GM18873 (cell line): ENCODE results near the gene PPP1R3A.
"Not testable (repeated sequence)": the region's sequence is repeated elsewhere in the genome, so short reads cannot be mapped to it uniquely, and the experiment has no call there.

ENCODE experiments used
- ATAC-seq: cut with Tn5 transposase; IDR thresholded peaks from one replicate; pipeline ENCODE4 v1.9.1; 2021; ENCODE audit warnings: mild to moderate bottlenecking, moderate library complexity, moderate number of reproducible peaks; ENCODE audit not compliant: unreplicated experiment, low FRiP score

PPP1R3A gene, protein sequence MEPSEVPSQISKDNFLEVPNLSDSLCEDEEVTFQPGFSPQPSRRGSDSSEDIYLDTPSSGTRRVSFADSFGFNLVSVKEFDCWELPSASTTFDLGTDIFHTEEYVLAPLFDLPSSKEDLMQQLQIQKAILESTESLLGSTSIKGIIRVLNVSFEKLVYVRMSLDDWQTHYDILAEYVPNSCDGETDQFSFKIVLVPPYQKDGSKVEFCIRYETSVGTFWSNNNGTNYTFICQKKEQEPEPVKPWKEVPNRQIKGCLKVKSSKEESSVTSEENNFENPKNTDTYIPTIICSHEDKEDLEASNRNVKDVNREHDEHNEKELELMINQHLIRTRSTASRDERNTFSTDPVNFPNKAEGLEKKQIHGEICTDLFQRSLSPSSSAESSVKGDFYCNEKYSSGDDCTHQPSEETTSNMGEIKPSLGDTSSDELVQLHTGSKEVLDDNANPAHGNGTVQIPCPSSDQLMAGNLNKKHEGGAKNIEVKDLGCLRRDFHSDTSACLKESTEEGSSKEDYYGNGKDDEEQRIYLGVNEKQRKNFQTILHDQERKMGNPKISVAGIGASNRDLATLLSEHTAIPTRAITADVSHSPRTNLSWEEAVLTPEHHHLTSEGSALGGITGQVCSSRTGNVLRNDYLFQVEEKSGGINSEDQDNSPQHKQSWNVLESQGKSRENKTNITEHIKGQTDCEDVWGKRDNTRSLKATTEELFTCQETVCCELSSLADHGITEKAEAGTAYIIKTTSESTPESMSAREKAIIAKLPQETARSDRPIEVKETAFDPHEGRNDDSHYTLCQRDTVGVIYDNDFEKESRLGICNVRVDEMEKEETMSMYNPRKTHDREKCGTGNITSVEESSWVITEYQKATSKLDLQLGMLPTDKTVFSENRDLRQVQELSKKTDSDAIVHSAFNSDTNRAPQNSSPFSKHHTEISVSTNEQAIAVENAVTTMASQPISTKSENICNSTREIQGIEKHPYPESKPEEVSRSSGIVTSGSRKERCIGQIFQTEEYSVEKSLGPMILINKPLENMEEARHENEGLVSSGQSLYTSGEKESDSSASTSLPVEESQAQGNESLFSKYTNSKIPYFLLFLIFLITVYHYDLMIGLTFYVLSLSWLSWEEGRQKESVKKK

GRCh38 chr7:113918946-113919345 is at the start of gene PPP1R3A:
Gene PPP1R3A, minus strand, starts transcription at chr7:113919009. Its CDS starts 13 bp downstream, at chr7:113918996.
- no peak for ATAC-seq

DNA sequence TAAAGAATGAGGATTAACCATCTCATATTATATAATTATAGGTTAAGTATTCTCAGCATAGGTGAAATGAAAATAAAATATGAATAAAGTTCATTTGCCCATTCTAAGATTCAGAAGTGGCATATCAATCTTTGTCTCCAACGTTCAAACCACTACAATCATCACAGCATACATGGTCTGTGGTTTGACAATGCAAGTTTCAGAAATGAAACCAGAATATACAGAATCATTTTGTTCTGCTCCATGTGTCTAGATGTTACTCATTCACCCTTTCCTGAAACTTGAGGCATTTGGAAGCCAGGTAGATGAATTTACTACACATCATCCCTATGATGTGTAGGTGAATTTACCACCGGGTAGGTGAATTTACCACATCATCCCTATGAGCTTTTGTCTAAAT is 44.5 kb upstream of the PPP1R3A start:
- no peak for ATAC-seq

DNA sequence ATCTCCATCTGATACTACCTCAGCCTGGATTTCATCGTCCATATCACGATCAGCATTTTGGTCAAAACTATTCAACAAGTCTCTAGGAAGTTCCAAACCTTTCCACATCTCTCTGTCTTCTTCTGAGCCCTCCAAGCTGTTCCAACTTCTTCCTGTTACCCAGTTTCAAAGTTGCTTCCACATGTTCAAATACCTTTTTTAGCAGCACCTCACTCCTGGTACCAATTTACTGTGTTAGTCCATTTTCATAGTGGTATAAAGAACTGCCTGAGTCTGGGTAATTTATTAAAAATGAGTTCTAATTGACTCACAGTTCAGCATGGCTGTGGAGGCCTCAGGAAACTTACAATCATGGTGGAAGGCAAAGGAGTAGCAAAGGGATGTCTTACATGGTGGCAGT is 41.1 kb upstream of the PPP1R3A start:
- no peak for ATAC-seq

DNA sequence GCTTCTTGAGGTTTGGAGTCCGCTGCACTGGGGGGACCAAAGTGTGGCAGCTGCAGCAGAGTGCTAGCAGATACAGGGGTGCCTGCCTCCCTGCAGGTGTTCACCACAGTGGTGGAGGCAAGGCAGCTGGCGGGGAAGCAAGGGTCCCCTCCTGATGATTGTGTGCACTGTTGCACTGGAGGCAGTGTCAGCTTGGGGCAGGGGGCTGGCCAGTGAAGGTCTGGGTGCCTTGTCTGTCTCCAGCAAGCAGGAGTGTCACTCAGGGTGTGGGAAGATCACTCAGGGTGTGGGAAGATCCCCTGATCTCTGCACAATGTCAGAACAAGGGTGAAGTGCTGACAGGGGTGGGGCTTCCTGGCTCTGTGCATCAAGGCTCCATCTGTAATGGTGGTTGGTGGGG is 36.3 kb upstream of the PPP1R3A start:
- ATAC-seq = no peak

DNA sequence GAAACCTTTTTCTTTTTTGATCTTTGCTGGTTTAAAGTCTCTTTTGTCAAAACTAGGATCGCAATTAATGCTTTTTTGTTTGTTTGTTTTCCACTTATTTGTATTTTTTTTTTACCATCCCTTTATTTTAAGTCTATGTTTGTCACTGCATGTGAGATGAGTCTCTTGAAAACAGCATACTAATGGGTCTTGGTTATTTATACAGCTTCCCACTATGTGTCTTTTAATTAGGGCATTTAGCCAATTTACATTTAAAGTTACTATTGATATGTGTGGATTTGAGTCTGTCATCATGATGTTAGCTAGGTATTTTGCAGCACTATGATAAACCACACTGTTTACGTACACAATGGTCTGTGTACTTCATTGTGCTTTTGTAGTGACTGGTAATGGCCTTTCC is 34.7 kb upstream of the PPP1R3A start:
- ATAC-seq = no peak

- no peak for ATAC-seq
Observed at GRCh38 chr7:113945018-113945938, 26.5 kb upstream of the PPP1R3A start.

DNA sequence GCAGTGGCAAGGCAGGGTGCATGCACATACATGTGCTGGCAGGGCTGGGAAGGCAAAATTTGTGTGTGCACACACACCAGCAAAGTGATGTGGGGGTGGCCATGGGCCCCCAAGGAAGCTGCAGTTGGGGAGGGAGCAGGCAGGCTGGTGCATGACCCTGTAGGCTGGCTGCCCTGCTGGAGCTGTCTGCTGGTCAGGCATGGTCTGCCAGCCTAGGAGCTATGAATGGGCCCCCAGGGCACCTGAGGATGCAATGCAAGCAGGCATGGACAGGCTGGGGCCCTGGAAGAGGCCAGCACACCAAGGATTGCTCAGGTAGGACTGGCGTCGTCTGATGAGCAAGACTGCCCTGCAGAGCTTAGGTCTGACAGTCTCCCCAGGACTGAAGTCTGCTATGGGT is 18.2 kb upstream of the PPP1R3A start:
- no peak for ATAC-seq

DNA sequence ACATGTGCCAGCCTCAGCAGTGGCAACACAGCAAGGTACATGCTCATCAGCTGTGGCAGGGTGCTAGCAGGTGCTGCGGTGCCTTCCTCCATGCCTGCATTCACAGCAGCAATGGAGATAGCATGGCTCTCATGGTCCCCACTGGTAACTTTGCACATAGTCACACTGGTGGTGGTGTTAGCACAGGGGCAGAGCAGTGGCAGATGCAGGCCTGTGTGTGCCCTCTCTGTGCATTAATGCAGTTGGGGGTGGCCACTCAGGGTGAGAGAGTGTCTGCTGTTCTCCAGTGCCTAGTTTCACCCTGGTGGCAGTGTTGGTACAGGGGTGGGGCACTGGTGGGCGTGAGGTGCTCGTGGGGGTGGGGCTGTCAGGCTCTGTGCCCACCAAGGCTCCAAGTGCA is 17.7 kb upstream of the PPP1R3A start:
- no peak for ATAC-seq

- not testable (repeated sequence) for ATAC-seq
Observed at GRCh38 chr7:113929389-113929788, 10.6 kb upstream of the PPP1R3A start.

GRCh38 chr7:113928112-113928511 is 9.3 kb upstream of the PPP1R3A start:
- ATAC-seq = no peak

DNA sequence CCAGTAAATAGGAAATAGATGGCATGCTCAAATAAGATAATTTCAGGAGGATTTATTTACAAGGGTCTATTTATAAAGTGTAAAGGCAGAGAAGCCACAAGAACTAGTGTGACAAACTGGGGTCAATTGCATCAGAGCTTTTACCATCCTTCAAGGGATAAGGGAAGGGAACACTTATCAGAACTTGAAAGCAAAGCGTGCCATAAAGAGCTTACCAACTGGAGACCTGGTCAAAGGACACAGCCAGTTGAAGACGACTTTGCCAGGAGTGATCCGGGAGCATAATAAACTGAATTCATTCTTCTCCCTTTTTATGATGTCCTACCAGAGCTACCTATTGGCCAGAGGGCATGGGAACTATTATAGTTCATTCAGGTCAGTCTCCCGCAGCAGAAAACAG is 3.2 kb upstream of the PPP1R3A start:
- no peak for ATAC-seq

- no peak for ATAC-seq
Observed at GRCh38 chr7:113921363-113921762, 2.6 kb upstream of the PPP1R3A start.

DNA sequence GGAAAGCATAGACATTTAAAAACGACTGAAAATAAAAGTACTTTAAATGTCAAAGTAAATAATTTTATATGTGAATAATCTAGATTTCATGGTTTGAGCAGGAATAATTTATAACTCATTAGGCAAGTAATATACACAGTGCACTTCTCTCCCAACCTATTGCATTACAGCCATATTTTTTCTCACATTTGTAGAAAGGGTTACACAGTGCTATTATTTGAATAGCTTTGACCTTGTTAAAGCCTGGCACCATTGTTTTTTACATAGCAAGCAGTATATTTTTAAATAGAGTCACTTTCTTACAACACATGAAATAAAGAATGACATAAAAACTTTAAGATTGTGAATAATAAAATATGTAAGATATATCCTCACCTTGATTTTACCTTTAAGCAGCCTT is 969 bp downstream of the PPP1R3A start:
- ATAC-seq = no peak

GRCh38 chr7:113915956-113916355 is 2.9 kb downstream of the PPP1R3A start:
- no peak for ATAC-seq

DNA sequence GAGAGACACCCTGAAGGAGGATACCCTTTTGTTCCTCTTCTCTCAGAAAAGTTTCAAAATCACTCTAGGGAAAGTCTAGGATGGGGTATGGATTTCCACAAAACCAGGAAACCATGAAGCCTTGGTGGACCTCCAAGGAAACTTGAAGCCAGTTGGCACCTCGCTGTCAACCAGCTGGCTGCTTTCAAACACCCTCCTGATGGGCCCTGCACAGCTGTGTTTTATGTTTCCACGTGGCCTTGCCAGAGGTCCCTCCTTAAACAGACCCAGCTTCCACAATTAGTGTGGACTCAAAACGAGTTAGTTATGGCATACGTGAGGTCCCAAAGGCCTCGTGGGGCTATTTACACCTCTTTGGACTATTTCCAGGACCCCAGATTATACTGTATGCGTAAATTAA is 5.9 kb downstream of the PPP1R3A start:
- no peak for ATAC-seq

GRCh38 chr7:113907617-113908016 is 11.2 kb downstream of the PPP1R3A start:
- ATAC-seq = no peak

GRCh38 chr7:113904521-113904920 is 14.3 kb downstream of the PPP1R3A start:
- ATAC-seq = no peak

DNA sequence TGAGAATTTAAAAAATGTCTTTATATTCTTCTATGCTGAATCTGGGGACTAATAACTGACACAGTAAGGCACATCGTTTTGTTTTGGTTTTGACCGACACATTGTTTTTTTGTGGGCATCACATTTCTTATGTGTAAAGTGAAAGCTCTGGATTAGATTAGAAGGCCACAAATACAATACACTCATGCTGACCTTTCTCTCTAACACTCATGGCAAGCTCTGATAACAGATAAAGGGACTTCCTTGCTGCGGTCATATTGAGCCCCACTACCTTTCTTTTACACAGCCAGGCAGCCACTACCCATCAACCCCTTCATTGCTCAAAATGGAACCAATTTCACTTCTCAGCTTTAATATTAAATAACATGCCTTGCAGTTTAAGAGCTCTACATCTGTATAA is 26.0 kb downstream of the PPP1R3A start:
- no peak for ATAC-seq

- ATAC-seq = no peak
Observed at GRCh38 chr7:113891828-113892227, 27.0 kb downstream of the PPP1R3A start.

GRCh38 chr7:113891031-113891350 is 27.8 kb downstream of the PPP1R3A start:
- no peak for ATAC-seq
